Ovary (tissue), 1 donor: Measurements from ENCODE around the gene PTGES.

ENCODE experiments used
- EP300 ChIP-seq: sonication (generic); formaldehyde crosslinking; IDR thresholded peaks from one replicate; pipeline ENCODE4 v1.6.1; 2017; ENCODE audit warnings: antibody characterized with exemption
- POLR2A ChIP-seq: fragments of 450-650 bp; IDR thresholded peaks from one replicate; pipeline ENCODE4 v1.6.1; 2017; ENCODE audit warnings: antibody characterized with exemption, mild to moderate bottlenecking, moderate library complexity

DNA sequence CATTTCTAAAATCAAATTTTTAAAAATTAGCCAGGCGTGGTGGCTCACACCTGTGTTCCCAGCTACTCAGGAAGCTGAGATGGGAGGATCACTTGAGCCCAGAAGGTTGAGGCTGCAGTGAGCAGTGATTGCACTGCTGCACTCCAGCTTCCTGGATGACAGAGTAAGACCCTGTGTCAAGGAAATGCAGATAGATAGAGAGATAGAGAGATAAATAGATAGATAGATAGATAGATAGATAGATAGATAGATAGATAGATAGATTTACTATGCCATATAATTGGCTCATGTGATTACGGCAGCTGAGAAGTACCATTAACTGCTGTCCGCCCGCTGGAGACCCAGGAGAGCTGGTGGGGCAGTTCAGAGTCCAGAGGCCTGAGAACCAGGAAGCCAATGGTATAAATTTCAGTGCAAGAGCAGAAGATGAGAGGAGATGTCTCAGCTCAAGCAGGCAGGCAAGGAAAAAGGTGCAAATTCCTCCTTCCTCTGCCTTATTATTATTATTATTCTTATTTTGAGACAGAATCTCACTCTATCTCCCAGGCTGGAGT lies 13.0 kb upstream of the PTGES start:
- TF ChIP-seq POLR2A (no peak), EP300 (no peak)
